Amniotic stem cell (primary cell): ENCODE results near the gene NXPE2.

Experiments used
- DNase-seq: peaks from one replicate; lab custom pipeline; 2025; lab: John Stamatoyannopoulos, UW

The NXPE2 gene

DNA sequence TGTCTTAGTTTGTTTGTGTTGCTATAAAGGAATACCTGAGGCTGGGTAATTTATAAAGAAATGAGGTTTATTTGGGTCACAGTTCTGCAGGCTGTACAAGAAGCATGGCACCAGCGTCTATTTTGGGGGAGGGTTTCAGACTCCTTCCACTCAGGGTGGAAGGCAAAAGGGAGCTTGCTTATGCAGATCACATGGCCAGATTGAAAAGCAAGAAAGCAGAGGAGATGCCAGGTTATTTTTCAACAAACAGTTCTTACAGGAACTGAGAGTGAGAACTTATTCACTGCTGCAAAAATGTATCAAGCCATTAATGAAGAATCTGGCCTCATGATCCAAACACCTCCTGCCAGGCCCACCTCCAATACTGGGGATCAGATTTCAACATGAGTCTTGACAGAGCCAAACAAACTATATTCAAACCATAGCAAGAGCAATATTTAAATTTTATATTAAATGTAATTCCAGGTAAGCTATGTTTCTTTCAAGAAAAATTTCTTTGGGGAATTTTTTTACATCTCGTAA is 66.9 kb downstream of the NXPE2 start:
- DNase-seq: no peak

DNA sequence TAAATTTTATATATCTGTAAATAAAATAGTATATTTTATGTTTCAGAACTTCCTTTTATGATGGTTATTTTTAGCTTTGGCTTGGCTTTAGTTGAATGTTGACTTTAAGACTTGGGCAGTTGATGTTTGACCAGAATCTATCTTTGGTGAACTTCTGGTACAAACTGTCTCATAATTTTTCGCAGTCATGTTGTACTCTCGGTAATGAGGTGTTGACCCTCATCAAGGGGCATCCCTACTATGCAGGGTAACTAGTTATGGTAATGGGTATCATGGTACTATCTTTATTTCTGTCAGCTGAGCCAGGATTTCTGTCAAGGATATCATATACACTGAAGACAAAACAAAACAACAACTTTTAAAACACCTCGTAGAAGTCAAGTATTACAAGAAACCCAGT is 67.7 kb downstream of the NXPE2 start:
- DNase-seq: no peak
